ENCODE data around the gene HPSE2. TPM values are rescaled to one million over a fixed set of nuclear protein-coding genes. Genes with fewer than 3 reads are reported as not detected.

Gene HPSE2
- total RNA-seq, 1 donor from 2014 or later: not detected

DNA sequence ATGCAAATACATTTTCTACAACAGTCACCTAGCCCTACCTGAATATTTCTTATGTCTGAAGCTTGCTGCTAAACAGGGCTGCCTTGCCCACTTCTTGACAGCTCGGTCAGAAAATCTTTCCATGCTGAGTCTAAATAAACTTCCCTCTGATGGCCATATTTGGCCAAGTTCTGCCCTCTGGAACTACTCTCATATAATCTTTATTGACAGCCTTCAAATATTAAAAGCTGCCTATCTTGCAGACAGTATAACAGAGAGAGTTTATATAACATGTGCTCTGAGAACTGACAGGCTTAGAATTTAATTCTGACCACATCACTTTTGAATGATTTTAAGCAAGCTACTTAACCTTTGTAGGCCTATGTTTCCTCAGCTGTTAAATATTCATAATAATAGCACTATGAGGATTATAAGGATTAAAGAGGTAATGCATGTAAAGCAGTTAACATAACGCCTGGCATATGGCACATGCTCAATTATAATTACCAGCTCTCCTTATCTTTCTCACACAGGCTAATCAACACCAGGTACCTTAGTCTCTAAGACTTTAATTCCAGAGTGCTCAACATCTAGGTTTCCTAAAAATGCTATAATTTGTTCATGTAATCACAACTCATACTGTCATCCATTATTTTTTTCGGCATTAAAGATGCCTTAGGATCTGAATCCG is 334.1 kb downstream of the HPSE2 start:
- TF ChIP-seq, protein P1, sequence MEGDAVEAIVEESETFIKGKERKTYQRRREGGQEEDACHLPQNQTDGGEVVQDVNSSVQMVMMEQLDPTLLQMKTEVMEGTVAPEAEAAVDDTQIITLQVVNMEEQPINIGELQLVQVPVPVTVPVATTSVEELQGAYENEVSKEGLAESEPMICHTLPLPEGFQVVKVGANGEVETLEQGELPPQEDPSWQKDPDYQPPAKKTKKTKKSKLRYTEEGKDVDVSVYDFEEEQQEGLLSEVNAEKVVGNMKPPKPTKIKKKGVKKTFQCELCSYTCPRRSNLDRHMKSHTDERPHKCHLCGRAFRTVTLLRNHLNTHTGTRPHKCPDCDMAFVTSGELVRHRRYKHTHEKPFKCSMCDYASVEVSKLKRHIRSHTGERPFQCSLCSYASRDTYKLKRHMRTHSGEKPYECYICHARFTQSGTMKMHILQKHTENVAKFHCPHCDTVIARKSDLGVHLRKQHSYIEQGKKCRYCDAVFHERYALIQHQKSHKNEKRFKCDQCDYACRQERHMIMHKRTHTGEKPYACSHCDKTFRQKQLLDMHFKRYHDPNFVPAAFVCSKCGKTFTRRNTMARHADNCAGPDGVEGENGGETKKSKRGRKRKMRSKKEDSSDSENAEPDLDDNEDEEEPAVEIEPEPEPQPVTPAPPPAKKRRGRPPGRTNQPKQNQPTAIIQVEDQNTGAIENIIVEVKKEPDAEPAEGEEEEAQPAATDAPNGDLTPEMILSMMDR (IDR thresholded peaks at IDR 0.05; ENCODE audit: insufficient read depth, low read length, poor library complexity, severe bottlenecking): no peak
- no peak overlapping the region for H3K4me3 ChIP-seq (ENCODE audit: low read depth, low read length)
- DNase-seq (ENCODE audit: low read depth): no peak
- no peaks in the 10 kb centered on the region for H3K27me3 ChIP-seq (ENCODE audit: control insufficient read depth, insufficient read depth, low read length)
- no peaks in the 10 kb centered on the region for H3K36me3 ChIP-seq (ENCODE audit: control insufficient read depth, insufficient read depth, low read length)

DNA sequence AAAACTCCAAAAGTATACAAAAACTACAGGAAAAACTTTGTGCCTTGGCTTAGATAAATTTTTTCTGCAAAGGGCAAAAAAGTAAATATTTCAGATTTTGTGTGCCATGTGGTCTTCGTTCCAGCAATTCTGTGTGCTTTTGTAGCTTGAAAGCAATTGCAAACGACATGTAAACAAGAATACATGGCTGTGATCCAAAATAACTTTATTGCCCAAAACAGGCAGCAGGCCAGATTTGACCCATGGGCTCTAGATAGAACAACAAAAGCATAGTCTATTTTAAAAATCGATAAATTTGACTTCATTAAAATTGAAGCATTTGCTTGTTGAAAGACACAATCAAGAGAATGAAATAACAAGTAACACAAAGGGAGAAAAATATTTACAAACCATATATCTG is 336.6 kb downstream of the HPSE2 start:
- DNase-seq (ENCODE audit: low read depth): no peak
- Histone ChIP-seq H3K27me3 (ENCODE audit: control insufficient read depth, insufficient read depth, low read length) (no peaks in the 10 kb centered on the region), H3K36me3 (ENCODE audit: control insufficient read depth, insufficient read depth, low read length) (no peaks in the 10 kb centered on the region), H3K4me3 (ENCODE audit: low read depth, low read length) (no peak overlapping the region)
- TF ChIP-seq, protein P1 (IDR thresholded peaks at IDR 0.05; ENCODE audit: insufficient read depth, low read length, poor library complexity, severe bottlenecking): no peak

DNA sequence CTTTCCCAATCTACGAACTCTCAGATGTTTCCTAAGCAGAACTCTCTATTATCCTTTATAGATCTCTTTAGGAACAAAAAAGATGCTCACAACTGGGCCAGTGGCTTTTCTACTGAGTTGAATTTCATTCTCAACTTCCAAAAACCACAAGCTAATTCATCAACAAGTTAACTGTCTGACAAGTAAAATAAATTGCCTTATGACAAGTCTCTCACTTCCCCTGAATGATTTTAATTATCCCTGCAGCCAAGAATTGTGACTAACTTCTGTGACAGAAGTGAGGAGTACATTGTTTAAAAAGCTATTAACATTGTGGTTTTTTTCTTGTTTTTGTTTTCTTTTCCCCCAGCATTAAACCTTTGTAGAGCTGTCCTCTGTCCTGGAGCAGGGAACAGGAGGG is 343.1 kb downstream of the HPSE2 start:
- H3K36me3 ChIP-seq (ENCODE audit: control insufficient read depth, insufficient read depth, low read length): no peaks in the 10 kb centered on the region
- H3K4me3 ChIP-seq (ENCODE audit: low read depth, low read length): no peak overlapping the region
- TF ChIP-seq, protein P1 (IDR thresholded peaks at IDR 0.05; ENCODE audit: insufficient read depth, low read length, poor library complexity, severe bottlenecking): no peak
- no peak for DNase-seq (ENCODE audit: low read depth)
- no peaks in the 10 kb centered on the region for H3K27me3 ChIP-seq (ENCODE audit: control insufficient read depth, insufficient read depth, low read length)

DNA sequence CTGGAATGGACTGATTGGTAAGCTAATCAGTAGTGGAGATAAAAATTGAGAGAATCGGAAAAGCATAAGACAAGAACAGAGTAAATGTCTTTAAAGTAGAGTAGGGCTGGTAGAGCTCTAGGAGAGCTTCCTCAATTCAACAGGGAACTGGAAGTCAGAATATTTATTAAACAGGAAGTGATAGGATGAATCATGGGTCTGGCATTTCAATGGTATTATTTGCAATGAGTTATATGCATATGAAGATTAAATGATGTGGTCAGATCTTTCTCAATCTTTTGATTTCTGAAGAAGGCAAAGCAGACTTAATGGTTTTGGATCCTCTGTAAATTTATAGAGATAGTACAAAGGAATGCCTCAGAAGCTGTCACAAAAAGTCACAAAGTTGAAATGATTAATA is 349.0 kb downstream of the HPSE2 start:
- TF ChIP-seq, protein P1 (IDR thresholded peaks at IDR 0.05; ENCODE audit: insufficient read depth, low read length, poor library complexity, severe bottlenecking): no peak
- no peak for DNase-seq (ENCODE audit: low read depth)
- H3K36me3 ChIP-seq (ENCODE audit: control insufficient read depth, insufficient read depth, low read length): no peaks in the 10 kb centered on the region
- H3K27me3 ChIP-seq (ENCODE audit: control insufficient read depth, insufficient read depth, low read length): no peaks in the 10 kb centered on the region
- H3K4me3 ChIP-seq (ENCODE audit: low read depth, low read length): no peak overlapping the region

- no peaks in the 10 kb centered on the region for H3K36me3 ChIP-seq (ENCODE audit: control insufficient read depth, insufficient read depth, low read length)
- no peak for DNase-seq (ENCODE audit: low read depth)
- TF ChIP-seq, protein P1 (IDR thresholded peaks at IDR 0.05; ENCODE audit: insufficient read depth, low read length, poor library complexity, severe bottlenecking): no peak
- no peaks in the 10 kb centered on the region for H3K27me3 ChIP-seq (ENCODE audit: control insufficient read depth, insufficient read depth, low read length)
- no peak overlapping the region for H3K4me3 ChIP-seq (ENCODE audit: low read depth, low read length)
Observed at GRCh38 chr10:98885378-98885777, 350.3 kb downstream of the HPSE2 start.

DNA sequence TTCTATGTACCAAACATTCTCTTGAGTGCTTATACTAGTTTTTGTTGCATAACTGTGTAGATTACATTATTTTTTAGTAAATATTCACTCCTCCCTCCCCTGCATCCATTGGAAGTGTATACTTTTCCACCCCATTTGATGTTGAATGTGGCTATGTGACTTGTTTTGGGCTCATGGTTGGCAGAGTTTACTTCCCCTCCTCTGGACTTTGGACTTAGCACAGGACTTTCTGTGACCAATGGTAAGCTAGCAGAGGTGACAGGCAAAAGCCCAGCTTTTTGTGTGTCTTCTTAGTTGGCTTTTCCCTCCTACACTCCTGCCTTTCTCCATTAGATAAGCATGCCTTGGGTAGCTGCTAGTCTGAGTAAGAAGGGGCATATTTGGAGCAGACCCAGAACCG is 353.9 kb downstream of the HPSE2 start:
- H3K4me3 ChIP-seq (ENCODE audit: low read depth, low read length): no peak overlapping the region

More for the DNA sequence above, 353.9 kb downstream of the HPSE2 start:
- TF ChIP-seq, protein P1 (IDR thresholded peaks at IDR 0.05; ENCODE audit: insufficient read depth, low read length, poor library complexity, severe bottlenecking): no peak
- no peak for DNase-seq (ENCODE audit: low read depth)
- H3K27me3 ChIP-seq (ENCODE audit: control insufficient read depth, insufficient read depth, low read length): no peaks in the 10 kb centered on the region
- no peaks in the 10 kb centered on the region for H3K36me3 ChIP-seq (ENCODE audit: control insufficient read depth, insufficient read depth, low read length)
